Measurements from ENCODE around the gene TMCC1.

Gene TMCC1

DNA sequence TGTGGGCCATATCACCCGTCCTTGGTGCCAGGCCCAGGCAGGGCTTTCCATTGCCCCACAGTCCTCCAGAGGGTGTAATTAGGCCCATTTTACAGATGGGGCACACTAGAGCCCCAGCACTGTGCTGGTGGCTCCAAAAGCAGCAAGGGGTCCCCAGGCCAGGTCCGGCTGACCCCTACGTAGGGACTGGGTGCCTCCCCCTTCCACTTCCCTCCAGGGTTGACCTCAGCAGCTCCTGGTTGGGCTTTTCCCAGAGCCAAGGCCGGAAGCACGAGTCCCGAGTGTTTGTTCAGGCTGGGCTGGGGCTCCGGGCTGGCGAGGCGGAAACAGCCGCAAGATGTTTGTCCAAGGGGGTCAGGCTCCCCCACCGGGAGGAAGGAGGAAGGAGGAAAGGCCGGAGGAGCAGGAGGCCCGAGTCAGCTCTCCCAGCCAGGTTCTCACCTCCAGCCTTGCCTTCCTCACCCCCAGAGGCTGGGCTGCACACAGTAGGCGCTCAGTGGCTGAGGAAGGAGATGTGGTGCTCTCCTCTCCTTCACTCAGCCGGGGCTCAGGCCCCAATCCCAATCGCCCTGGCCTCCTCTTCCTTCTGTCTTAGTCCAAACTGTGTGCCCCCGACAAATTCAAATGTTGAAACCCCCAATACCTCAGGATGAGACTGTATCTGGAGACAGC, 269.9 kb downstream of the TMCC1 start:
- Histone ChIP-seq H3K4me2 (peak overlapping the region in 7 of 11 experiments; percentile 12 to 100 (median 94); a peak in 10 of 22 replicates), H3K27ac (peak overlapping the region in 10 of 11 experiments; percentile 5 to 95 (median 40); a peak in 15 of 22 replicates), H3K36me3 (no peaks in the 10 kb centered on the region), H3K9me3 (replicated peaks in 1 of 11) (no peaks in the 10 kb centered on the region), H3K4me3 (no peak overlapping the region), H3K9ac (peak overlapping the region in 1 of 11 experiments; percentile 57; a peak in 2 of 22 replicates), H4K20me1 (no peaks in the 10 kb centered on the region), H3K27me3 (no peaks in the 10 kb centered on the region), H3K4me1 (peaks cover 79 to 100% (median 91%) of the 10 kb centered on the region in 10 experiments)
- no peak for TF ChIP-seq Cebpa-rat (IDR thresholded peaks at IDR 0.05)

DNA sequence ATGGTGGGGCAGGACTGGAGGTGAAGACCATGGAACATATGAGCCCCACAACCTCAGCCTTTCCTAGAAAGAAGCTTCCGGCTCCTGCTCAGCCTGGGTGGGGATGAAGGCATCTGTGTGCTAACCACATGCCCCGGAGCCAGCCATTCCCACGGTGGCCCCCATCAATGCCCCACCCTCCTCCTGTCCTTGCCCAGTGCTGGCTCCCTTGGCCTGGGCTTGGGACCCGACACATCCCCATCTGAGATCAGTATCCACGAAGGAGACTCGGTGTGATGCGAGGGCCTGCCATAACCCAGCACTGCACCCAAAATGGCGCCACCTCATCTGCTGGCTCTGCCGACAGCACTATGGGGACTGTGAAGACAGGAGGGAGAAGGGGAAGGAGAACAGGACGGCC, 270.6 kb downstream of the TMCC1 start:
- Histone ChIP-seq H4K20me1 (no peaks in the 10 kb centered on the region), H3K27me3 (no peaks in the 10 kb centered on the region), H3K9me3 (replicated peaks in 1 of 11) (no peaks in the 10 kb centered on the region), H3K9ac (peak overlapping the region in 2 of 11 experiments; percentile 39 to 57; a peak in 3 of 22 replicates), H3K4me1 (peaks cover 86 to 100% (median 91%) of the 10 kb centered on the region in 10 experiments), H3K4me2 (peak overlapping the region; percentile 7 to 99 (median 36); a peak in 13 of 22 replicates), H3K4me3 (no peak overlapping the region), H3K36me3 (no peaks in the 10 kb centered on the region), H3K27ac (peak overlapping the region; percentile 5 to 53 (median 38); a peak in 14 of 22 replicates)
- no peak for TF ChIP-seq Cebpa-rat (IDR thresholded peaks at IDR 0.05)

DNA sequence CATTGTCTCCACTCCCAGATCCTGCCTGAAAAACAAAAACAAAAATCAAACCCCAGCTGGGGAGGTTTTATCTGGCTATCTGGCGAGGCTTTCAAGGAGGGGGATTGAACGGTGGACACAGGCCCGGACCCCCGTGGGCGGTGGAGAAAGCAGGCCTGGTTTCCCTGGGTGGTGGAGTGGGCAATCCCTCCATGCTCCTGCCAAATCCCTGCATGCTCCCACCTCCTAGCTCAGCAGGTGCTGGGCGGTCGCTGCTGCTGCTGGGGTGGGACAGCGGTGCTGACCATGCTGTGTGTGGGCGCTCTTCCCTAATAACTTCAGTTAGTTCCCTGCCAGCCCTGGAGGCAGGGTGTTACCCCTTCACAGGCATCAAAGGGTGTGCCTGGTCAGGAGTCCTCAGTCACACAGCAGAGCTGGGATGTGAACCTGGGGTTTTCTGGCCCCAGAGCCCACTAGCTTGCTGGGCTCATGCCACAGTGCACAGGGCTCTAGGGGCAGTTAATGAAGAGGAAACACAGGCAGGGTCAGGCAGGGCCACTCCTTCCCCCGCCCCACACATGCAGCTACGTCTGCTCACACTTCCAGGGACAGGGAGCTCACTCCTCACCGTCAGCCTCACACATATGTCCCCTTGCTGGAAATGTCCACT, 271.2 kb downstream of the TMCC1 start:
- TF ChIP-seq Cebpa-rat (IDR thresholded peaks at IDR 0.05) = no peak
- Histone ChIP-seq H3K36me3 (no peaks in the 10 kb centered on the region), H3K4me3 (no peak overlapping the region), H4K20me1 (no peaks in the 10 kb centered on the region), H3K4me2 (peak overlapping the region; percentile 7 to 99 (median 36); a peak in 16 of 22 replicates), H3K9me3 (replicated peaks in 1 of 11) (no peaks in the 10 kb centered on the region), H3K27me3 (no peaks in the 10 kb centered on the region), H3K27ac (peak overlapping the region in 10 of 11 experiments; percentile 23 to 53 (median 39); a peak in 13 of 22 replicates), H3K4me1 (peaks cover 87 to 100% (median 96%) of the 10 kb centered on the region in 10 experiments), H3K9ac (peak overlapping the region in 3 of 11 experiments; percentile 27 to 57 (median 39); a peak in 2 of 22 replicates)

DNA sequence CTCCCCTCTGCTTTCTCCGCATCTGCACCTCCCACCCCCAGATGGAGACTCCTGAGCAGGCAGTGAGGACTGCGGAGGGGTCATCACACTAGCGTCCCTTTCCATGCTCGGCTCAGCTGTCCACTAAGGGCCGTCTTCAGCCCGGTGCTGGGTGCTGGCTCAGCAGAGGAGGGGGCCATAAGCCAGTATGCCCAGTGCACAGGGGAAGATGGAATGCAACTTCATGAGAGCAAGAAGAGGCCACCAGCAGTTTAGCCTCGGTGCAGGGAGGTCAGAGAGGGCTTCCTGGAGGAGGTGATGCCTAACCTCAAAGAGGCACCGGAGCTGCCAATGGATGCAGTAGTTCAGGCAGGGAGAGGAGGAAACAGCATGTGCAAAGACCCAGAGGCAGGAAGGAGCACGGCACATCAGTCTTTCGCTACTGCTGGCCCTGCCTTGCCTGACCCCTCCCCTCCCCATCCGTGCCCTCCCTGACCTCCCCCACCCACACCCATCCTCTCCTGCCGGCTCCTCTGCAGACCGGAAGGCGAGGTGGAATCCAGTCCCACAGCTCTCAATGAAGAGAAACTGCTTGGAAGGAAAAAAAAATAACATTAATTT, 271.8 kb downstream of the TMCC1 start:
- H3K27me3 ChIP-seq = no peaks in the 10 kb centered on the region
- H3K9ac ChIP-seq = peak overlapping the region in 2 of 11 experiments; percentile 27 to 32; a peak in 5 of 22 replicates
- peak overlapping the region; percentile 84 to 100 (median 97) for H3K4me2 ChIP-seq
- no peaks in the 10 kb centered on the region for H3K9me3 ChIP-seq (replicated peaks in 1 of 11)
- H3K4me3 ChIP-seq = no peak overlapping the region
- H3K36me3 ChIP-seq = no peaks in the 10 kb centered on the region
- peaks cover 87 to 100% (median 97%) of the 10 kb centered on the region in 10 experiments for H3K4me1 ChIP-seq
- no peak for TF ChIP-seq Cebpa-rat (IDR thresholded peaks at IDR 0.05)
- H4K20me1 ChIP-seq = no peaks in the 10 kb centered on the region
- peak overlapping the region in 5 of 11 experiments; percentile 14 to 81 (median 40); a peak in 6 of 22 replicates for H3K27ac ChIP-seq

DNA sequence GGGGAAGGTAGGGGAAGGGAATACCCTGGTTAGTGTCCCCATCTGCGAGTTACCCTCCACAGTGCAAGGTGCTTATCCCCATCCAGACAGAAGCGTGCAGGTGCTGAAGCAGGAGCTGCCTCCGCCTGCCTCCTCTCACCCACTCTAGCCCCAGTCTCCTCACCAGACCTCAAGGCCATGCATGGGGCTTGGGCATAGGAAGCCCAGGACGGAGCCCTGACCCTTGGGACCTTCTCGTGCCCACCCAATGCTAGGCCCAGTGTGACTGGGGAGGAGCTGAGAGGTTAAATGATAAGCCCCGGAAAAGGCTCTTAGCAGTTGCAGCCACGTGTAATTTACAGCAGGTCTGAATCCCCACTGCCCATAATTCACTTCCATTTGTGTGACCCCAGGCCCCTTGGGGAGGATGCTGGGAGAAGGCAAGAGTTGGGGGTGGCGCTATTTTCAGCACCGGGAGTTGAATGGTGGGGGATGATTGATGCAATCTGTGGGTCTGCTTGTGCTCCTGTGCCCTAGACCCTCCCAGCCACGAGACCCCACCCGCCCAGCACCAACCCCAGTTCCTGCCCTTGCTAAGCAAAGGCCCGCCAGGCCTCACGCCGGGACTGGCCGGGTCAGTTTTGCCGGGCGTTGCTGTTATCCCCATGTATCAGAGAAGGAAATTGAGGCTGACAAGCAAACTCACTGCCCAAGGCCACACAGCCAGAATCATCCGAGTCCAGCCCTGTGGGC, 272.5 kb downstream of the TMCC1 start:
- Histone ChIP-seq H3K27me3 (no peaks in the 10 kb centered on the region), H3K36me3 (no peaks in the 10 kb centered on the region), H3K9ac (peak overlapping the region in 4 of 11 experiments; percentile 13 to 32 (median 28); a peak in 5 of 22 replicates), H4K20me1 (no peaks in the 10 kb centered on the region), H3K4me3 (no peak overlapping the region), H3K4me2 (peak overlapping the region; percentile 84 to 100 (median 97)), H3K27ac (peak overlapping the region in 5 of 11 experiments; percentile 32 to 83 (median 73); a peak in 6 of 22 replicates), H3K9me3 (replicated peaks in 1 of 11) (no peaks in the 10 kb centered on the region), H3K4me1 (peaks cover 87 to 100% (median 99%) of the 10 kb centered on the region in 10 experiments)
- no peak for TF ChIP-seq Cebpa-rat (IDR thresholded peaks at IDR 0.05)

DNA sequence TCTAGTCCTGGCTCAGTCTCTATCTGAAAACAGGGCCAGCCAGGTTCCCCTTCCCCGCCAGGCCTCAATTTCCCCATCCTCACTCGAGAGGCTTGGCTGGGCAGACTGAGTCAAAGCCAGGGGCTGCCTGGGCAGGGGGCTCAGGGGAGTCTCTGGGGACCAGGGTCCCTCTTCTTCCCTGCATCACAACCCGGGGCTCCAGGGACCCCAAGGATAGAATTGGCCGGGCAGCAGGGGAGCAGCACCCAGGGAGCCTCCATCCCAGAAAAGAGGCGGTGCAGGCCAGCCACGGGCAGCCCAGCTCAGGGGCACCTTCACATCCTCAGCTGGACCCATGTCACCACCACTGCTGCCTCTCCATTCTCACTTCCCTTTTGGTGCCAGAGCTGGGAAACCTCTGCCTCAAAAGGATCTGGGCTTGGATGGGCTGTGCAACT, 273.8 kb downstream of the TMCC1 start:
- no peak for TF ChIP-seq Cebpa-rat (IDR thresholded peaks at IDR 0.05)
- Histone ChIP-seq H3K27me3 (no peaks in the 10 kb centered on the region), H3K4me3 (peak overlapping the region in 5 of 10 experiments; percentile 28 to 56 (median 52); a peak in 7 of 20 replicates), H3K9me3 (replicated peaks in 1 of 11) (no peaks in the 10 kb centered on the region), H3K36me3 (no peaks in the 10 kb centered on the region), H3K4me2 (peak overlapping the region; percentile 84 to 100 (median 97)), H3K9ac (peak overlapping the region; percentile 15 to 74 (median 67); a peak in 17 of 22 replicates), H4K20me1 (no peaks in the 10 kb centered on the region), H3K27ac (peak overlapping the region; percentile 66 to 83 (median 76); a peak in 21 of 22 replicates), H3K4me1 (peaks cover 86 to 100% (median 98%) of the 10 kb centered on the region in 10 experiments)

DNA sequence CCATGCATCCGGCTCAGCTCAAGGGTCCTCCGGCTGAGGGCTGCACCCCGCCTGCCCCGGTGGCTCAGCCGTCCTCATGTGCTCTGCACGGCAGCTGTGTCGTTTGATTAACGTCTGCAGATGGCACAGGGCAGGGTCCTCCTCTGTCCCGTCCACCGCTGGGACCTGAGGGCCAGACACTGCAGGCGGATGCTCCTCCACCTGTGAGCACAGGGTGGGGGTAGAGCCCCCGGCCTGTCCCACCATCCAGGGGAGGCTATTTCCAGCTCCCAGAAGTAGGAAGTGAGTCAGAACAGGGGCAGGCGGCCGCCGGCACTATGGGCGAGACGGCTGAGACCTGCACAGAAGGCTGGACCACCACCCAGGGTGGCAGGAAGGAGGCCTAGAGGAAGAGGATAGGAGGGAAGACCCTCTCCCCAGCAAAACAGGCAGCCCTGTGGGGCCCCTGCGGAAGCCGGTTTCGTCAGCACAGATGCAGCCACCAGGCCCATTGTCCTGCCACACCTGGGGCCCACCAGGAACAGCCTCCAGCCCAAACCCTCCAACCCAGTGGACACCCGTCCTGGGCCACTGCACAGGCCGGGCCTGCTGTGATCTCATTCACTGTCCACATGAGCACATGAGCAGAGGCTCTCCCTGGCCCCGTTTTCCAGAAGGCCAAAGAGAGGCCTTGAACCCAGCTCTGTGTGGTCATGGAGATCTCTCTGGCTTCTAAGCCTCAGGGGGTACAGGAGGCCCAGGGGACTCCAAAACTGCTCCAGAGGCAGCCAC, 274.4 kb downstream of the TMCC1 start:
- Histone ChIP-seq H3K9me3 (replicated peaks in 1 of 11) (no peaks in the 10 kb centered on the region), H3K27ac (peak overlapping the region; percentile 66 to 83 (median 76)), H3K27me3 (no peaks in the 10 kb centered on the region), H3K4me1 (peaks cover 85 to 100% (median 98%) of the 10 kb centered on the region in 10 experiments), H3K9ac (peak overlapping the region; percentile 26 to 74 (median 68); a peak in 19 of 22 replicates), H3K4me3 (peak overlapping the region; percentile 14 to 56 (median 30); a peak in 18 of 20 replicates), H3K36me3 (no peaks in the 10 kb centered on the region), H3K4me2 (peak overlapping the region; percentile 84 to 100 (median 97)), H4K20me1 (no peaks in the 10 kb centered on the region)
- TF ChIP-seq Cebpa-rat (IDR thresholded peaks at IDR 0.05) = no peak

All from BLaER1 treated with 17β-estradiol and CSF1 and Interleukin-3, amounts not matched to agents 10 nM and 100 nM (cell line).